Heart left ventricle (tissue), 16 donors: Measurements from ENCODE around the gene FOXK1. TPM values are rescaled to one million over a fixed set of nuclear protein-coding genes. Genes with fewer than 3 reads are reported as not detected.
A peak's percentile ranks its signal among the peaks of the same experiment; 100 is the strongest.

ENCODE experiments used
- ATAC-seq, 4 donors: fragments of 200-7000 bp; cut with Tn5 transposase; one replicate each; pipeline ENCODE4 v1.9.1; 2020 to 2022; ENCODE audit warnings: moderate library complexity in 4 of 4, mild to moderate bottlenecking in 3 of 4, moderate number of reproducible peaks in 1 of 4
- DNase-seq, 5 donors: peaks; one replicate each; pipeline ENCODE4 v3.0.0-alpha.2; 2020
- H3K27ac ChIP-seq, 12 donors: fragments of 200-600 bp; sonication (generic) in 4 of 12; one replicate each; pipeline versions ENCODE4 v1.5.0 to v1.8.0; 2016 to 2022; ENCODE audit warnings: mild to moderate bottlenecking in 2 of 12
- H3K27me3 ChIP-seq, 9 donors: fragments of 200-600 bp; sonication (generic) in 2 of 9; one replicate each; pipeline versions ENCODE4 v1.5.1 to v1.8.0; 2016 to 2022; ENCODE audit warnings: mild to moderate bottlenecking in 3 of 9
- H3K36me3 ChIP-seq, 9 donors: fragments of 200-600 bp; sonication (generic) in 2 of 9; one replicate each; pipeline versions ENCODE4 v1.5.0 to v1.8.0; 2018 to 2022; ENCODE audit warnings: mild to moderate bottlenecking in 2 of 9
- H3K4me1 ChIP-seq, 12 donors: fragments of 200-600 bp; sonication (generic) in 4 of 12; one replicate each; pipeline versions ENCODE4 v1.5.0 to v1.8.0; 2016 to 2022; ENCODE audit warnings: mild to moderate bottlenecking in 3 of 12
- H3K4me3 ChIP-seq, 12 donors: fragments of 200-600 bp; sonication (generic) in 4 of 12; one replicate each; pipeline versions ENCODE4 v1.5.0 to v1.8.0; 2017 to 2022; ENCODE audit warnings: mild to moderate bottlenecking in 9 of 12, moderate library complexity in 4 of 12
- H3K9me3 ChIP-seq, 12 donors: fragments of 200-600 bp; sonication (generic) in 4 of 12; one replicate each; pipeline versions ENCODE4 v1.5.0 to v1.8.0; 2016 to 2022; ENCODE audit warnings: mild to moderate bottlenecking in 1 of 12
- POLR2A ChIP-seq, 2 donors: fragments of 450-650 bp; IDR thresholded peaks; one replicate each; pipeline ENCODE4 v1.6.1; 2017; ENCODE audit warnings: antibody characterized with exemption in 2 of 2, mild to moderate bottlenecking in 2 of 2, moderate library complexity in 2 of 2
- WGBS, 4 donors: extraction: QIAGEN DNeasy Blood & Tissue Kit in 2 of 4; methylation state at CpG; one replicate each; pipeline versions ENCODE4 v1.1.5 to v1.1.7; 2013 to 2018; 5-methylcytosine and 5-hydroxymethylcytosine counted together
- intact Hi-C, 10 donors: fragments of 100-400 bp; cut with DNase I; formaldehyde crosslinking; loops; one replicate each; pipeline versions ENCODE4 v1.11.1 to v1.14.2; 2022
- polyA plus RNA-seq, 2 donors: library from polyadenylated mRNA; stranded (reverse); fragments of 200-250 nt; gene quantifications; one replicate each; pipeline ENCODE4 v1.2.3, GENCODE V29; 2013
- total RNA-seq, 9 donors: library from RNA; depleted of rRNA in 2 of 9; stranded (reverse); fragments of >200 nt in 2 of 9; fragmentation: NEBNext Ultra II Directional in 3 of 9; extraction: Animal tissue kit (Norgen Biotek cat#: 25700) in 3 of 9; gene quantifications; one replicate each; pipeline versions ENCODE4 v1.1.0 to v1.2.4, GENCODE V29; 2016 to 2023
- TF ChIP-seq, protein P1 (sequence below), 12 donors: fragments of 200-600 bp; sonication (generic) in 4 of 12; IDR thresholded peaks; one replicate each; pipeline versions ENCODE4 v1.5.0 to v1.8.0; 2018 to 2022; ENCODE audit warnings: antibody characterized with exemption in 12 of 12, mild to moderate bottlenecking in 5 of 12
- donor health status: ischemic (EF 13 %, LVEDD 7.1; RV severe dilation, severe dysfunction).
- donor health status: healthy with polysubstance abuse.
- donor health status: DM: no; HTN: yes; CAD: no.
- donor health status: DM: no; HTN: no; CAD: no.
- donor health status: ischemic (EF 25% LVEDD 6.9; RV normal size, moderate dysfunction).
- donor health status: ischemic (EF 25% LVEDD 5.7; RV mildly dilated, moderate dysfunction).
- donor health status: healthy.
- donor health status: DM: yes; HTN: yes; CAD: no.
- donor health status: ischemic (EF 35%, LVEDD 5.7; RV mildly dilated, moderate dysfunction).
- donor health status: nonischemic (EF 11% LVEDD 7.7; RV severe dilation, severe dysfunction).
- donor health status: DM: yes; HTN: yes; CAD: no.
- donor health status: PGD.
- donor health status: ischemic (EF 29% LVEDD 5.4; RV normal size, mild dysfunction).
- donor health status: nonischemic (EF 23%, LVEDD 6.1; RV moderate dilation, normal function).

The FOXK1 gene
- total and polyA plus RNA-seq, 11 donors, result 9.3 to 43.7 (median 19.8) TPM

DNA sequence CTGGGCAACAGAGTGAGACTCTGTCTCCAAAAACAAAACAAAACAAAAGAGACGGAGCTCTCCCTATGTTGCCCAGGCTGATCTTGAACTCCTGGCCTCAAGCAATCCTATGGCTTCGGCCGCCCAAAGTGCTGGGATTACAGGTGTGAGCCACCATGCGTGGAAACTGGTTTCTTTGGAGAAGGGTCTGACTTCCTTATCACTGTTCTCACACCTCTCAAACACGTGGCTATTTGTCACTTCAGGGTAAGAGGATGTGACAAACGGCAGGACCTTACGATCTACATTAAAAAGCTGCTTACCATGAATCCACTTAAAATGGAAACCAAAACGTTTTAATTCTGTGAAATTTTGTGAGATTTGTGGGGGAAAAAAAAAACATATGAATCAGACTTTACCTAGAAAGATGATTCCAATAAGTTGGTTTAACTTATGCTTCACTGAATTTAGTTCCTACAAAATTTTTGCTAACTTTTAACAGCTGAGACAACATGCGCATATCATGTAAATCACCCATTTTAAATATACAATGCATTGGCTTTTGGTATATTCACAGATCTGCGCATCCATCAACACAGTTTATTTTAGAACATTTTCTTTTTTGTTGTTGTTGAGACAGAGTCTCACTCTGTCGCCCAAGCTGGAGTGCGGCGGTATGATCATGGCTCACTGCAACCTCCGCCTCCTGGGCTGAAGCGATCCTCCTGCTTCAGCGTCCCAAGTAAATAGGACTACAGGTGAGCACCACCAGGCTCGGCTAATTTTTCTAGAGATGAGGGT, 18.7 kb upstream of the FOXK1 start:
- TF ChIP-seq, protein P1, sequence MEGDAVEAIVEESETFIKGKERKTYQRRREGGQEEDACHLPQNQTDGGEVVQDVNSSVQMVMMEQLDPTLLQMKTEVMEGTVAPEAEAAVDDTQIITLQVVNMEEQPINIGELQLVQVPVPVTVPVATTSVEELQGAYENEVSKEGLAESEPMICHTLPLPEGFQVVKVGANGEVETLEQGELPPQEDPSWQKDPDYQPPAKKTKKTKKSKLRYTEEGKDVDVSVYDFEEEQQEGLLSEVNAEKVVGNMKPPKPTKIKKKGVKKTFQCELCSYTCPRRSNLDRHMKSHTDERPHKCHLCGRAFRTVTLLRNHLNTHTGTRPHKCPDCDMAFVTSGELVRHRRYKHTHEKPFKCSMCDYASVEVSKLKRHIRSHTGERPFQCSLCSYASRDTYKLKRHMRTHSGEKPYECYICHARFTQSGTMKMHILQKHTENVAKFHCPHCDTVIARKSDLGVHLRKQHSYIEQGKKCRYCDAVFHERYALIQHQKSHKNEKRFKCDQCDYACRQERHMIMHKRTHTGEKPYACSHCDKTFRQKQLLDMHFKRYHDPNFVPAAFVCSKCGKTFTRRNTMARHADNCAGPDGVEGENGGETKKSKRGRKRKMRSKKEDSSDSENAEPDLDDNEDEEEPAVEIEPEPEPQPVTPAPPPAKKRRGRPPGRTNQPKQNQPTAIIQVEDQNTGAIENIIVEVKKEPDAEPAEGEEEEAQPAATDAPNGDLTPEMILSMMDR (IDR thresholded peaks at IDR 0.05), result no peak
- TF ChIP-seq POLR2A (IDR thresholded peaks at IDR 0.05), result no peak
- H3K9me3 ChIP-seq, result peaks cover 0 to 12% (median 3%) of the 10 kb centered on the region in 12 donors
- no peak for DNase-seq
- no peaks in the 10 kb centered on the region for H3K27me3 ChIP-seq
- H3K4me1 ChIP-seq, result peaks cover 0 to 19% (median 0%) of the 10 kb centered on the region in 12 donors
- no peak overlapping the region for H3K4me3 ChIP-seq
- H3K36me3 ChIP-seq, result no peaks in the 10 kb centered on the region
- intact Hi-C loops, result no loop called here
- no peak overlapping the region for H3K27ac ChIP-seq
- ATAC-seq, result no peak
- 82 to 84% (median 83%) methylated on average over 17 of the region's 17 CpGs for WGBS, 4 donors

- ATAC-seq (peak in 1 of 4 donors; percentile 78), DNase-seq (no peak)
- peaks cover 0 to 2% (median 0%) of the 10 kb centered on the region in 12 donors for H3K9me3 ChIP-seq
- intact Hi-C loops, result no loop called here
- peaks cover 0 to 23% (median 0%) of the 10 kb centered on the region in 12 donors for H3K4me1 ChIP-seq
- WGBS, 4 donors, result 43 to 67% (median 53%) methylated on average over 2 of the region's 2 CpGs
- H3K4me3 ChIP-seq, result no peak overlapping the region
- peak overlapping the region in 5 of 12 donors; percentile 38 to 64 (median 44) for H3K27ac ChIP-seq
- TF ChIP-seq, protein P1 (IDR thresholded peaks at IDR 0.05), result no peak
- TF ChIP-seq POLR2A (IDR thresholded peaks at IDR 0.05), result no peak
- no peaks in the 10 kb centered on the region for H3K36me3 ChIP-seq
- H3K27me3 ChIP-seq, result no peaks in the 10 kb centered on the region
Observed at GRCh38 chr7:4665661-4666060, 16.4 kb upstream of the FOXK1 start.

GRCh38 chr7:4667776-4668509, 14.2 kb upstream of the FOXK1 start:
- Histone ChIP-seq H3K27me3 (no peaks in the 10 kb centered on the region), H3K9me3 (peaks cover 0 to 6% (median 0%) of the 10 kb centered on the region in 12 donors), H3K36me3 (no peaks in the 10 kb centered on the region), H3K4me1 (peaks cover 0 to 15% (median 0%) of the 10 kb centered on the region in 12 donors), H3K27ac (peak overlapping the region in 2 of 12 donors; percentile 49 to 80), H3K4me3 (no peak overlapping the region)
- ATAC-seq, result no peak
- no peak for DNase-seq
- no peak for TF ChIP-seq POLR2A (IDR thresholded peaks at IDR 0.05)
- TF ChIP-seq, protein P1 (IDR thresholded peaks at IDR 0.05), result no peak
- intact Hi-C loops, result no loop called here
- 74 to 81% (median 78%) methylated on average over 19 of the region's 19 CpGs for WGBS, 4 donors

DNA sequence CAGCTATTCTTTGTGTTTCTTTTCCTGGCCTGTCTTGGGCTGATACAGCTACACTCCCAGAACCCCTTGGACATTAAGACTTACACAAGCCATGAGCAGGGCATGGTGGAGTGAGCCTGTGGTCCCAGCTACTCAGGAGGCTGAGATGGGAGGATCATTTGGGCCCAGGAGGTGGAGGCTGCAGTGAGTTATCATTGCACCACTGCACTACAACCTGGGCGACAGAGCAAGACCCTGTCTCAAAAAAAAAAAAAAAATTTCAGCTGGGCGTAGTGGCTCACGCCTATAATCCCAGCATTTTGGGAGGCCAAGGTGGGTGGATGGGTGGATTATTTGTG, 13.6 kb upstream of the FOXK1 start:
- no peaks in the 10 kb centered on the region for H3K27me3 ChIP-seq
- intact Hi-C loops, result no loop called here
- H3K4me1 ChIP-seq, result peaks cover 0 to 15% (median 0%) of the 10 kb centered on the region in 12 donors
- TF ChIP-seq POLR2A (IDR thresholded peaks at IDR 0.05), result no peak
- TF ChIP-seq, protein P1 (IDR thresholded peaks at IDR 0.05), result no peak
- H3K36me3 ChIP-seq, result no peaks in the 10 kb centered on the region
- 96 to 100% (median 99%) methylated on average over 3 of the region's 3 CpGs for WGBS, 4 donors
- H3K27ac ChIP-seq, result peak overlapping the region in 2 of 12 donors; percentile 49 to 80
- ATAC-seq (no peak), DNase-seq (no peak)
- no peak overlapping the region for H3K4me3 ChIP-seq
- peaks cover 0 to 6% (median 0%) of the 10 kb centered on the region in 12 donors for H3K9me3 ChIP-seq
